SK-N-MC (cell line): Measurements from ENCODE around the gene METAP1.

ENCODE experiments used
- EZH2 ChIP-seq: fragments of 200-600 bp; sonication (generic); IDR thresholded peaks from one replicate; pipeline ENCODE4 v1.6.1; 2017; ENCODE audit warnings: antibody characterized with exemption
- FOXP2 ChIP-seq: optimal IDR thresholded peaks from 2 replicates; pipeline ENCODE3; 2011; ENCODE audit warnings: mild to moderate bottlenecking, moderate library complexity; ENCODE audit not compliant: insufficient read depth; ENCODE audit errors: extremely low read length, control extremely low read depth
- POLR2AphosphoS5 ChIP-seq: IDR thresholded peaks from 2 replicates; pipeline ENCODE4 v1.6.1; 2012; ENCODE audit warnings: mild to moderate bottlenecking, low read depth, low read length, borderline replicate concordance

DNA sequence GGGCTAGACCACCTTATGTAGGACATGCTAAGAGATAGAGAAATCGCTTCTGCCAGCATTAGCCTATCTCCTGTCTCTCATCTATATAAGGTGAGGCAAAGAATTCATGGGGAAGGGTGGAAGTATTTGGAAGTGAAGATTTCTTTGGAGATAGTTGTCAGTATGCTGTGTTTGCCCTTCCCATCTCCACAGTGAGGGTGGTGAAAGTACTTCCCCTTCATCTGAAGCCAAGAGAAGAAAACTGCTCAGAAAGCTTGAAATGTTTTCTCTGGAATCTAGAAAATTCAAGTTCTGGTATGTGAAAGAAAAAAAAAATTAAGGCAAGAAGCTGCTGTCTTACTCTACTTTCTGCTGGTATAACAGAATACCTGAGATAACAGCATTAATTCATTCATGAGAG, 105.4 kb downstream of the METAP1 start:
- TF ChIP-seq EZH2 (no peak), POLR2AphosphoS5 (no peak), FOXP2 (no peak)
